Measurements from ENCODE around the gene CCDC167.

CCDC167 gene

GRCh38 chr6:37507690-37508421 lies 8.2 kb upstream of the CCDC167 start:
- no peak overlapping the region for H3K4me3 ChIP-seq (ENCODE audit: low read depth, low read length)
- DNase-seq (ENCODE audit: low read depth, low spot score), result no peak
- no peak for TF ChIP-seq CTCF (IDR thresholded peaks at IDR 0.05; ENCODE audit: low read depth, low read length)
- in situ Hi-C loops (cut with HindIII; ENCODE audit: low sequenced_read_pairs), result no loop called here

- no peak for DNase-seq (ENCODE audit: low read depth, low spot score)
- TF ChIP-seq CTCF (IDR thresholded peaks at IDR 0.05; ENCODE audit: low read depth, low read length), result no peak
- in situ Hi-C loops (cut with HindIII; ENCODE audit: low sequenced_read_pairs), result no loop called here
- H3K4me3 ChIP-seq (ENCODE audit: low read depth, low read length), result no peak overlapping the region
Observed at GRCh38 chr6:37507077-37507476, 7.4 kb upstream of the CCDC167 start.

GRCh38 chr6:37506479-37506878 lies 6.8 kb upstream of the CCDC167 start:
- TF ChIP-seq CTCF (IDR thresholded peaks at IDR 0.05; ENCODE audit: low read depth, low read length), result no peak
- DNase-seq (ENCODE audit: low read depth, low spot score), result no peak
- in situ Hi-C loops (cut with HindIII; ENCODE audit: low sequenced_read_pairs), result no loop called here
- no peak overlapping the region for H3K4me3 ChIP-seq (ENCODE audit: low read depth, low read length)

- no peak overlapping the region for H3K4me3 ChIP-seq (ENCODE audit: low read depth, low read length)
- no peak for TF ChIP-seq CTCF (IDR thresholded peaks at IDR 0.05; ENCODE audit: low read depth, low read length)
- in situ Hi-C loops (cut with HindIII; ENCODE audit: low sequenced_read_pairs), result no loop called here
- no peak for DNase-seq (ENCODE audit: low read depth, low spot score)
Observed at GRCh38 chr6:37504024-37504423, 4.3 kb upstream of the CCDC167 start.

- no peak overlapping the region for H3K4me3 ChIP-seq (ENCODE audit: low read depth, low read length)
- in situ Hi-C loops (cut with HindIII; ENCODE audit: low sequenced_read_pairs), result no loop called here
- TF ChIP-seq CTCF (IDR thresholded peaks at IDR 0.05; ENCODE audit: low read depth, low read length), result no peak
- DNase-seq (ENCODE audit: low read depth, low spot score), result no peak
Observed at GRCh38 chr6:37503309-37503965, 3.7 kb upstream of the CCDC167 start.

GRCh38 chr6:37502703-37503291 lies 3.1 kb upstream of the CCDC167 start:
- no peak for DNase-seq (ENCODE audit: low read depth, low spot score)
- in situ Hi-C loops (cut with HindIII; ENCODE audit: low sequenced_read_pairs), result no loop called here
- no peak for TF ChIP-seq CTCF (IDR thresholded peaks at IDR 0.05; ENCODE audit: low read depth, low read length)
- no peak overlapping the region for H3K4me3 ChIP-seq (ENCODE audit: low read depth, low read length)
